Inflammatory macrophage treated with lipopolysaccharide for 4 hours (primary cell): ENCODE measurements around the gene PIEZO1.

ENCODE experiments used
- DNase-seq: peaks from one replicate; pipeline ENCODE4 v3.0.0-alpha.2; 2020

PIEZO1 gene

DNA sequence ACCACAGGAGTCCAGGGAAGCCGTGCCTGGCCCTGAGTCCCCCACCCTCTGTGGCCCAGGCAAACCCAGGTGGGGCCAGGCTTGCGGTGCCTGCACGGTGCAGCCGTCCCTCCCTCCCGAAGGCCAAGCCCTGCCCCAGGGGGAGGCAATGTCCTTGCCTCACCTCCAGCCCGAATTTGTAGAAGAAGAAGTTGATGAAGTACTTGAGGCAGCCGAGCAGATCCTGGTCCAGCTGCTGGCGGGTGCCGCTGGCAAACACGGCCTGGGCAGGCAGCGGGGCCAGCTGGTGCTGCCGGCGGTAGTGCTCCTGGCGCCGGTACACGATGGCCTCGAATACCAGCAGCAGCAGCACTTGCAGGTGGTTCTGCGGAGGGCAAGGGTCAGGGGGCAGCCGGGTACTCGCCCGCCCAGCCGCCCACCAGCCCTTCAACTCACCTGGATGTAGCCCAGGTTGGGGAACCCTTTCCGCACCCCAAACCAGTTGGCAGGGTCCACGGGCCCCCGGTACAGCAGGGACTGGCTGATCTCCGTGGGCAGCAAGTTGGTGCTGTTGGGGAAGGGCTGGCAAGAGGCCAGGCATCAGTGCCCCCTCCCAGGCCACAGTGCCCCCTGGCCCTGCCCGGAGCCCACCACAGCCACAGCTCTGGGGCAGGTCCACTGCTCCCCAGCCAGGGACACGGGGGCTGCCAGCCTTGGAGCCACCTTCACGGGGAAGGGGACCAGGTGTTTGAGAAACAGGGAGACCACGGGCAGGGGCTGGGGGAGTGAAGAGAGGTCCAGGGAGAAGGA, 52.7 kb downstream of the PIEZO1 start:
- no peak for DNase-seq

DNA sequence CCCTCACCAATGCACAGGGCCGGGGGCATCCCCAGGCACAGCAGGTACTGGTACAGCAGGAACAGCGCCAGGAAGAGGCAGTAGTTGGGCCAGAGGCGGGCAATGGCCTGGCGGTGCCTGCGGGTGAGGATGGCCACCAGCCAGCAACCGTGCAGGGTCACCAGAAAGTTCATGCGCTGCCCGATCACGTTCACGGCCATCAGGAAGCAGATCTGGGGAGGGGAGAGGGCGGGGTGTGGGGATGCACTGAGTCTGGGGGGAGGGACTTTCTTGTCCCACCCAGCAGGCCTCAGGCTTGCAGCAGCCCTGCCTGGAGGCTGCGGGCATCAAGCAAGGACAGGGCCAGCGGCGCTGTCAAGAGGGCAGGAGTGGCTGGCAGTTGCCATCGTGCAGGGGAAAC, 53.3 kb downstream of the PIEZO1 start:
- DNase-seq, result no peak

DNA sequence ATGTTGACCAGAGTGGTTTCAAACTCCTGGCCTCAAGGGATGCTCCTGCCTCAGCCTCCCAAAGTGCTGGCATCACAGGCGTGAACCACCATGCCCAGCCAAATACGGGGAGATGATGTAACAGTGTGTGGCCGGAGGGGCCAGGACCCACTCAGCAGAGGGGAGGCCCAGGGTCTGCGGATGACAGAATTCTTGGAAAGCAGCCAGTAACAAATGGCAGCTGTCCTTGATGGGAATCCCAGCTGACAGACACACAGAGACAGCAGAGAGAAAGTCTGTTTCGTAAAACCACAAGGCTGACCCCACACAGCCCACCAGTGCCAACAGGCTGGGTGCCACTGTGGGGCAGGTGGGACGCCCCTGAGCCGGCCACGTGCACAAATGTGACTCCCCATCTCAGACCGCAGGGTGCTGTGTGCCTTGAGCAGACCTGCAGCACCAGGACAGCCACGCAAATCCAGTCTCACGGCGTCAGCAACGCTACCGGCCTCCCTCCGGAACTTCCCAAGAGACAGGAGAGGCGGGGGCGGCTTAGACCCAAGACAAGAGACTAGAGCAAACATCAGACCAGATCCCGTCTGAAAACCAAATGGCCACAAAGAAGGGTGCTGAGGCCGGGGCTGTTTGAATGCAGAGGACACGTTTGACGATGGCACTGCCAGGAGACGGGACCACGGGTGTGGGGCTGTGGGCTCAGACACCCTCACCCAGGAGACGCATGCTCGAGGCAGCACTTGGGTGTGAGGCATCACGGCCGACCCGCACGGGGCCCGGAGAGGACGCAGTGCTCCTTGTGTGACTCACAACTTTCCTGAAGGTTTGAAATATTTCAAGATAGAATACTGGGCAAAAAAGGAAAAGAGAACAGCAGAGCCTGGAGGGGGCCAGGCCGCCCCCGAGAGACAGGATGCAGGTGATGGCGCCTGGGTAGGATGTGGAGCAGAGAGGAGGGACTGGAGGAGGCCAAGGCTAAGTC, 54.1 kb downstream of the PIEZO1 start:
- DNase-seq, result no peak

DNA sequence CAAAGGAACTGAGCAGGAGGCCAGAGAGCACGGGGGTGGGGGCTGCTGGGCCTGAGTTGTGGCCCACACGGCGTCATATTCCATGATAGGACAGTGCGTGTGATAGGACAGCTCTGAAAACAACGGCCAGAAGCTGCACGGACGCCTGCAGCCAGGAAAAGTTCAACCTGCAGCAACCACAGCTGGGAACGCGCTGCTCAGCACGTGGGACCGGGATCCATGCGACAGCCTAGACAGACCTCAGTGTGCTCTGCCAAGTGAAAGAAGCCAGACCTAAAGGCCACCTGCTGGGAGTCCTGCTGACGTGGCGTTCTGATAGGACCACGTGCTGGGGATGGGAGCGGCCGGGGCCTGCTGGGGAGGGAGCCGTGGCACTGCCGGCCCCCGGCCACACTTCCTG, 57.1 kb downstream of the PIEZO1 start:
- no peak for DNase-seq

DNA sequence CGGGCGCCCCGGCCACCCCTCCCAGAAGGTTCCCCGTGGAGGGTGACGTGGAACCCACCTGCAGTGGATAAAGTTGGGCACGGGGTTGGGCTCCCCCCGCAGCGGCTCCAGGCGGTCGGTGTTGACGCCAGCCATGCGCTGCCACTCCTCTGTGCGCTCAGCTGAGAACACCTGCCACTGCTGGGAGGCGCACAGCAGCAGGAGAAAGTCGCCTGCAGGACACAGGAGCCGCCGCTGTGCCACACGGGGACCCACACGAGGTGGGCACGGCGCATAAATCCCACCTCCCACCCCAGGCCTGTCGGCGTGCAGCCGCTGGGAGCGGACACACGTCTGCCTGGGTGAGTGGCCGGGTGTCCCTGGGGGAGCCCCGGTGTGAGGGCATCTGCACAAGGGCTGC, 58.0 kb downstream of the PIEZO1 start:
- no peak for DNase-seq

GRCh38 chr16:88726408-88726749, 58.6 kb downstream of the PIEZO1 start:
- no peak for DNase-seq

- DNase-seq, result no peak
These were observed 59.2 kb downstream of the PIEZO1 start for GRCh38 chr16:88725609-88726407.

GRCh38 chr16:88724855-88725555, 60.0 kb downstream of the PIEZO1 start:
- no peak for DNase-seq

- DNase-seq, result no peak
These were observed 61.1 kb downstream of the PIEZO1 start for GRCh38 chr16:88723911-88724310.

DNA sequence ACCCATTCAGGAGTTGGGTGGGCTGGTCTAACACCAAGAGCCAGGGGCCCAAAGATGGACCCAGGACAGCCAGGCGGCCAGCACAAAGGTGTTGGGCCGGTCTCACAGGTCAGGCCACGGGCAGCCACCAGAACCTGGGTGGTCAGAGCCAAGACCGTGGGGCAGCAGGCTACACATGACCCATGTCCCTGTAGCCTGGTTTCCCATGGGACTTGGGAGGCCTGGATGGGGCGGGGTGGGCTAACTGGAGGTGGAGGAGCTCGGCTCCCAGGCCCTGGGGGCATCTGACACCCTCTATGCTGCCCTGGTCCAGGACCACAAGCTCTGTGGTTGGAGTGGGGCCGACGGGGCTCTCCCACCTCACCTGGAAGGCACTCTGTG, 61.5 kb downstream of the PIEZO1 start:
- no peak for DNase-seq

DNA sequence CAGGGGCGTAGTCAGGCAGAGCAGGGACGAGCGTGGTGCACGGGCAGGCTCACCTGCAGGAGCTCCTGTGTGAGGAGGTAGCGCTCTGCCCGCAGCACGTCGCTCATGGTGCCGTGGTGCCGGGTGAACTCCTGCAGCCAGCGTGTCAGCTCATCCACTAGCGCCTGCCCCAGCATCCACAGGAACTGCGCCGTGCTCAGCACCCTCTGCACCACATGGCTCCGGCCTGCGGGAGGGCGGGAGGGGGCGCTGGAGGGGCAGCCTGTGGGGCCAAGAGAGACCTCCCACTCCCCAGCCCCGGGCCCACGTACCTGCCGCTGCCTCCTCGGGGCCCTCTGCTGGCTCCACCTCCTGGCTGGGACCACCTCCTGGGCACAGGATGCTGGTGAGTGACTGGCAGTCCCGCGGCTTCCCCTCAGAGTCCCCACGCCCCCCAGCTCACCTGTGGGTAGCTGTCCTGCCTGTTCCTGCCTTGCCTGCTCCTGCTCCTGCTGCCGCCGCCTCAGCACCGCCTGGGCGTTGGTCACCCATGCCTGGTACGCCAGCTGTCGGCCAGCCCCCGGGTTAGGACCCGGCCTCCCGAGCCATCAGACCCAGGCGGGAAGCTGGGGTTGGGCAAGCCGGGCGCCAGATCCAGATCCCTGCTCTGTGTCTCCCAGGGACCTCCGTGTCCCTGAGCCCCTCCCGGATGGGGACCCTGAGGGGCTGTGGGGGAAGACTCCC, 62.1 kb downstream of the PIEZO1 start:
- DNase-seq, result no peak

DNA sequence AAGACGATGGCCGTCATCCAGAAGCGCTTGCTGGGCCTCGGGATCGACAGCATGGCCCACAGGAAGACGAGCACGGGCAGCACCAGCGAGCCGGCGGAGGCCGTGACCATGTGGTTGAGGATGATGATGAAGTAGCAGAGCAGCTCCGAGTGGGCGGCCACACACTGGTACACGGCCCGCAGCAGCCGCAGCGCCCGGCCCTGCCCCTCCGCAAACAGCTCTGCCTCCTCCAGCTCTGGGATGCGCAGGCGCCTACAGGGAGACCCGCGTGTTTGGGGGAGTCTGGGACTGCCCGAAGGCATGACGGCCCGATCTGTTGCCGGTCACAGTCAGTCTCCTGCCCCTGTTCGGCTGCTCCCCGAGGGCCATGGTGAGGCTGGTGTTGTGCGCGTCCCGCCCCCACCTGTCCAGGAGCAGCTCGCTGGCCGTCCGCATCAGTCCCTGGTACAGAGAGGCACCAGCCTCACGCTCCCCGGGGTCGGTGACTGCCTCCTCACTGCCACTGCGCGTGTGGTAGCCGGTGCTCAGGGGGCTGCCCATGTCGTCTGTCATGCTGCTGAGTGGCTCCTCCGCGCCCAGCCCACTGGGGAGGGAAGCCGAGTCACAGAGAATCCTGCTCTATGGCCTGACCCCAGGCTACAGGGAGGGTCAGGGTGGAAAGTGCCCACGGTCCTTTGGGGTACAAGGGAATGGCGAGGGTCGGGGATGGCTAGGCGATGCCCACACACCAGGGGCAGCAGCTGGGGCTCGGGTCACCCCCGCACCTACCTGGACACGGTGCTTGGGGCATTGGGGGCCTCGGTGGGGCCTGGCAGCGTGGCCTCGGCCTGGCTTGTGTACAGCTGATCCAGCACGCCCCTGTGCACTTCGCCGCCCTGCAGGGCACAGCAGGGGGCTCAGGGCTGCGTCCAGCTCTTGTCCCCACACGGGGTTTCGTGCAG, 62.9 kb downstream of the PIEZO1 start:
- DNase-seq, result no peak

DNA sequence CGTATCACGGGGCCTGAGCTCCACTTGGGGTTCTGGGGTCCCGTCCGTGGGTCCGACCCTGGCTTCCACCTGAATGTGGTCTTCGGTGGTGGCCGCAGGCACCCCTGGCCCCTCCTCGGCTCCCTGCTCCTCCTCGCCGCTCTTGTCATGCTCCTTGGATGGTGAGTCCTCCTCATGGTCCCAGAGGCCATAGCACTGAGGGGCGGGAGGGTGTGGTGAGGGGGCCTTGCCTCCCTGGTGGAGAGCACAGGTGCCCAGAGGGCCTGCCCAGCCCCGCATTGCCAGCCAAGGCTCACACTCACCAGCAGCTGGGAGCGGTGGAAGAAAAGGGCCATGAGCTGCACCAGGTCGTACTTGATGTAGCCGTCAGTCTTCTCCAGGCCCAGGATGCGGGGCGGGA, 63.8 kb downstream of the PIEZO1 start:
- DNase-seq, result no peak

- no peak for DNase-seq
These were observed 64.5 kb downstream of the PIEZO1 start for GRCh38 chr16:88720396-88720970.

DNA sequence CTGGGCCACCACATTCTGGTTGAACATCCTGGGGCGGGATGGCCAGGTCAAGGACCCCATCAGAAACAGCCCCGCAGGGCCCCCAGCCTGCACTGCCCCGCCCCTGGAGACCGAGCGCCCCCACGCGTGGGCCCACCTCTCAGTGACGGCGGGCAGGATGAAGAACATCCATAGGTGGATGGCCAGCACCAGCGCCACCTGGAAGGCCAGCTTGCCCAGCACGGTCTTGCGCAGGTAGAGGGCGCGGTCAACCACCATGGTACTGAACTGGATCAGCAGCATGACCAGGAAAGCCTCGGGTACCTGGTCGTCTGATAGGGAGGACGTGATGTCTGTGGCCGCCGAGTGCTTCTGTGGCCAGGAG, 65.1 kb downstream of the PIEZO1 start:
- no peak for DNase-seq

DNA sequence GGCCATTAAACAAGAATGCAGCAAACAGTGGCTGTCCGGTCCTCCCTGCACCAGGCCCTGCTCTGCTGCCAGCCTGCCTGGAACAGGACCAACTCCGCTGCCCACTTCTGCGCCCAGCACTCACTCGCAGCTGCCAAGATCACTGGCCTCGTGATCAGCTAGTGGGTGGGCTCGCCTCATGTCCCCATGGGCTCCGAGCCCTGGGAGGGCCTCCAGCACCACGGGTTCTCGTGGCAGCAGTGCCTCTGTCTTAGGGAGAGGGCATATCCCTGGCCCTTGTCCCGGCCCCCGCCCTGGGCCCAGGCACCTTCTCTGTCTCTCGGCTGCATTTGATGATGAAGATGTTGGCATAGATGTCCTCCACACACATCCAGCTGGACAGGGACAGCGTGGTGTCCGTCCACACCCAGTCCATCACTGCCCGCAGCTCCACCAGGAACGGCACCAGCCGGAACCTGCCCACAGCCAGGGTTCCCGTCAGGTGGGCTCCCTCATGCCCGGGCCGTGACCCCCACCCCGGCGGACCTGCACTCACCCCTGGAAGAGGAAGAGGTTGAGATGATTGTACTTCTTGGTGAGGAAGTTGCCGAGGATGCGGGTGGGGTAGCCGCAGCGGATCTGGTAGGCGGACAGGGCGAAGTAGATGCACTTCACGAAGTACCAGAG, 65.6 kb downstream of the PIEZO1 start:
- DNase-seq, result no peak

- DNase-seq, result no peak
These were observed 66.8 kb downstream of the PIEZO1 start for GRCh38 chr16:88718178-88718577.

- no peak for DNase-seq
These were observed 68.4 kb downstream of the PIEZO1 start for GRCh38 chr16:88716601-88717001.

- DNase-seq, result no peak
These were observed 68.8 kb downstream of the PIEZO1 start for GRCh38 chr16:88716201-88716600.
